BJ (cell line): ENCODE data around the gene PER1. TPM values are rescaled to one million over a fixed set of nuclear protein-coding genes. Genes with fewer than 3 reads are reported as not detected.

Experiments
- CTCF ChIA-PET: fragments of 350-600 bp; formaldehyde crosslinking; extraction: SDS; loops from one replicate; lab custom pipeline; 2021; ENCODE audit warnings: antibody characterized with exemption, inconsistent platforms; lab: Yijun Ruan, JAX
- POLR2A ChIA-PET: fragments of 300-600 bp; sonication (Branson Sonifier 250); formaldehyde crosslinking; extraction: SDS; loops from one replicate; lab custom pipeline; 2021; ENCODE audit warnings: antibody characterized with exemption; lab: Charles Lee
- DNase-seq: peaks from one replicate; pipeline ENCODE4 v3.0.0-alpha.2; 2011; ENCODE audit warnings: low read depth
- H3K27me3 ChIP-seq: 2 replicates; pipeline ENCODE4 v1.6.0; 2011; ENCODE audit warnings: low read length; ENCODE audit not compliant: control insufficient read depth, insufficient read depth
- H3K36me3 ChIP-seq: 2 replicates; pipeline ENCODE4 v1.5.1; 2011; ENCODE audit warnings: low read length; ENCODE audit not compliant: control insufficient read depth, insufficient read depth
- H3K4me3 ChIP-seq: 2 replicates; pipeline ENCODE4 v1.5.1; 2011; ENCODE audit warnings: low read depth, mild to moderate bottlenecking, control low read depth, low read length
- CTCF ChIP-seq: IDR thresholded peaks from 2 replicates; pipeline ENCODE4 v1.5.1; 2011; ENCODE audit warnings: low read depth, mild to moderate bottlenecking, control low read depth, inconsistent platforms, low read length, moderate library complexity; ENCODE audit not compliant: insufficient read depth
- polyA plus RNA-seq: library from polyadenylated mRNA; depleted of rRNA; stranded (reverse); fragments of >200 nt; gene quantifications from 2 replicates; pipeline ENCODE4 v1.2.3, GENCODE V29; 2011

PER1 gene
- polyA plus RNA-seq, 1 experiment = 7.7 TPM

- POLR2A ChIA-PET = no interaction called here
- TF ChIP-seq CTCF = no peak
- Histone ChIP-seq H3K27me3 (no peaks in the 10 kb centered on the region; the same call in 1 of the 2 replicates), H3K4me3 (peak overlapping the region; percentile 56), H3K36me3 (no peaks in the 10 kb centered on the region)
- DNase-seq = no peak
- CTCF ChIA-PET = interaction anchor here (1.0 to 1.8 kb wide), 3 partner anchors 12 to 95 kb away, joined by 4 to 29 read pairs (median 4); no protein-coding TSS in a partner anchor
These were observed 26.2 kb downstream of the PER1 start for GRCh38 chr17:8125947-8126490.

- no peak for DNase-seq
- no peaks in the 10 kb centered on the region for H3K36me3 ChIP-seq
- TF ChIP-seq CTCF = no peak
- ChIA-PET POLR2A (no interaction called here), CTCF (interaction anchor here (1.4 kb wide), 1 partner anchor 10 kb away, joined by 4 read pairs; no protein-coding TSS in a partner anchor)
- peak overlapping the region; percentile 56 for H3K4me3 ChIP-seq
- H3K27me3 ChIP-seq = no peaks in the 10 kb centered on the region; the same call in 1 of the 2 replicates
These were observed 26.9 kb downstream of the PER1 start for GRCh38 chr17:8125154-8125946.

GRCh38 chr17:8124350-8125153 lies 27.7 kb downstream of the PER1 start:
- ChIA-PET CTCF (interaction anchor here (0.7 to 1.5 kb wide), 7 partner anchors 11 to 259 kb away, joined by 3 to 7 read pairs (median 4); no protein-coding TSS in a partner anchor), POLR2A (no interaction called here)
- Histone ChIP-seq H3K27me3 (no peaks in the 10 kb centered on the region; the same call in 1 of the 2 replicates), H3K4me3 (peak overlapping the region; percentile 13), H3K36me3 (no peaks in the 10 kb centered on the region)
- no peak for DNase-seq
- no peak for TF ChIP-seq CTCF

GRCh38 chr17:8123695-8124349 lies 28.4 kb downstream of the PER1 start, which contains the start of gene HES7:
TSS of gene HES7 (minus strand) at chr17:8124106. CDS start at chr17:8124084, 22 bp downstream.
- no peak for DNase-seq
- Histone ChIP-seq H3K36me3 (no peaks in the 10 kb centered on the region), H3K27me3 (no peaks in the 10 kb centered on the region; the same call in 1 of the 2 replicates), H3K4me3 (peak within 1 kb of the TSS; percentile 59)
- TF ChIP-seq CTCF = no peak
- CTCF ChIA-PET = interaction anchor here (0.7 to 2.4 kb wide), 9 partner anchors 11 to 260 kb away, joined by 3 to 8 read pairs (median 4); no protein-coding TSS in a partner anchor
- POLR2A ChIA-PET = no interaction called here
